ENCODE data around the gene PTTG1IP.

DNA sequence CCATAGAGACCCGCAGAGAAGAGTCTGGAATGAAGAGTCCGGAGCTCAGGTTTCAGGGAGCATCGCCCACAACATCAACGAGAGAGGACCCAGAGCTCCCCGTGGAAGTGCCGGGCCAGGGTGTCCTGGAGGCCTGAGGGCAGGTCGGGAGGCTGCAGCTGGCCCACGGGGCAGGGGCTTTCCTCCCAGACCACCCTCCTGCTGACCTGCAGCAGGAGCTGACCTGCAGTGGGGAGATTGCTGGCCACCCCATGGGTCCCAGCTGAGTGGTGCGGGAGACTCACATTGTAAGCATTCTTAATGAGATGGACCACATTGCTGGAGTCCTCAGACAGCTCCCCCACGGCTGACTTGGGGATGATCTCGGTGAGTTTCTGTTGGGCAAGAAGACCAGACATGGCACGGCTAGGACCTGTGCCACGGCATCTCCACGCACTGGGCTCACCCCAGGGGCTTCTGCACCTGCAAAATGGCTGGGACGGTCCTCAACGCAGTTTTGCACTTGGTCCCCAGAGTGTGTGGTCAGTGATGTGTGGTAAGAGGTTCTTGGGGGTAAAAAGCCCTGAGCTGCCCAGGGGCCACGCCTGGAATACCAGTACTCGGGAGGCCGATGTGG lies 21.3 kb upstream of the PTTG1IP start:
- TF ChIP-seq, protein P1, sequence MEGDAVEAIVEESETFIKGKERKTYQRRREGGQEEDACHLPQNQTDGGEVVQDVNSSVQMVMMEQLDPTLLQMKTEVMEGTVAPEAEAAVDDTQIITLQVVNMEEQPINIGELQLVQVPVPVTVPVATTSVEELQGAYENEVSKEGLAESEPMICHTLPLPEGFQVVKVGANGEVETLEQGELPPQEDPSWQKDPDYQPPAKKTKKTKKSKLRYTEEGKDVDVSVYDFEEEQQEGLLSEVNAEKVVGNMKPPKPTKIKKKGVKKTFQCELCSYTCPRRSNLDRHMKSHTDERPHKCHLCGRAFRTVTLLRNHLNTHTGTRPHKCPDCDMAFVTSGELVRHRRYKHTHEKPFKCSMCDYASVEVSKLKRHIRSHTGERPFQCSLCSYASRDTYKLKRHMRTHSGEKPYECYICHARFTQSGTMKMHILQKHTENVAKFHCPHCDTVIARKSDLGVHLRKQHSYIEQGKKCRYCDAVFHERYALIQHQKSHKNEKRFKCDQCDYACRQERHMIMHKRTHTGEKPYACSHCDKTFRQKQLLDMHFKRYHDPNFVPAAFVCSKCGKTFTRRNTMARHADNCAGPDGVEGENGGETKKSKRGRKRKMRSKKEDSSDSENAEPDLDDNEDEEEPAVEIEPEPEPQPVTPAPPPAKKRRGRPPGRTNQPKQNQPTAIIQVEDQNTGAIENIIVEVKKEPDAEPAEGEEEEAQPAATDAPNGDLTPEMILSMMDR (IDR thresholded peaks at IDR 0.05): no peak
- TF ChIP-seq POLR2AphosphoS5 (IDR thresholded peaks at IDR 0.05) (no peak), POLR2A (IDR thresholded peaks at IDR 0.05) (no peak), EP300 (IDR thresholded peaks at IDR 0.05) (no peak)
